Measurements from ENCODE around the gene PASK. TPM values are rescaled to one million over a fixed set of nuclear protein-coding genes. Genes with fewer than 3 reads are reported as not detected.
"Not testable (repeated sequence)": the region's sequence is repeated elsewhere in the genome, so short reads cannot be mapped to it uniquely, and the experiment has no call there.

The PASK gene
- total RNA-seq, 2 experiments from 2014 or later = 73.6 to 73.8 TPM

DNA sequence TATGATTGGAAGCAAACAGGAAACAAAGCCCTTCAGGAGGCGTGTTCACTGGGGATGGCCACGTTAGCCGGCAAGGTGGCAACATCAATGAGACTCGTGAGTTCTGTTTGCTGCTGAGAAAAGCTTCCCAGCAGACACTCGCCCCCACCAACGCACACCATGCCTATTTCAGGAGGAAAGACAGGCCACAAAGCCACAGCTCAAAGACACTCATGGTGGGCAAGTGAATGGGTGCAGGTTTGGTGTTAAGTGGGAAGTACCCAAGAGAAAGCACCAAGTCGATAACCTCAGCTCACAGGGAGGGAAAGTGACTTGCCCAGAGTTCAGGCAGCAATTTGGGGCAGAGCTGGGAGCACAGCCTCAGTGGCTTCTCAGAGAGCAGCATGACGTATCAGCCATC, 36.7 kb downstream of the PASK start:
- POLR2A ChIA-PET = interaction anchor here (0.9 to 2.9 kb wide), 3 partner anchors 11 to 37 kb away, joined by 5 to 13 read pairs (median 8); partner anchors contain the start of genes MTERF4, PASK and PPP1R7
- CTCF ChIA-PET = interaction anchor here (0.6 to 1.4 kb wide), 2 partner anchors 34 to 37 kb away, joined by 4 to 5 read pairs; partner anchors contain the start of genes PASK and PPP1R7

GRCh38 chr2:241112046-241112445, 37.2 kb downstream of the PASK start:
- CTCF ChIA-PET = interaction anchor here (1.4 kb wide), 1 partner anchor 34 kb away, joined by 5 read pairs; no protein-coding TSS in a partner anchor
- POLR2A ChIA-PET = interaction anchor here (0.6 to 2.9 kb wide), 4 partner anchors 10 to 51 kb away, joined by 5 to 13 read pairs (median 9); partner anchors contain the start of genes MTERF4, PASK and PPP1R7

GRCh38 chr2:241111440-241111805, 37.8 kb downstream of the PASK start:
- ChIA-PET CTCF (interaction anchor here (0.7 to 1.2 kb wide), 2 partner anchors 33 to 40 kb away, joined by 3 to 4 read pairs; no protein-coding TSS in a partner anchor), POLR2A (interaction anchor here (0.6 to 2.9 kb wide), 3 partner anchors 10 to 50 kb away, joined by 8 to 13 read pairs (median 10); partner anchors contain the start of genes MTERF4, PASK and PPP1R7)

GRCh38 chr2:241110607-241111439, 38.4 kb downstream of the PASK start:
- ChIA-PET POLR2A (interaction anchor here (0.8 to 2.9 kb wide), 3 partner anchors 9 to 45 kb away, joined by 3 to 13 read pairs (median 3); partner anchors contain the start of gene MTERF4), CTCF (interaction anchor here (0.7 to 1.2 kb wide), 2 partner anchors 33 to 40 kb away, joined by 3 to 4 read pairs; no protein-coding TSS in a partner anchor)

- CTCF ChIA-PET = interaction anchor here (1.0 to 1.2 kb wide), 2 partner anchors 40 to 41 kb away, joined by 4 to 5 read pairs; partner anchors contain the start of genes PASK and PPP1R7
Observed at GRCh38 chr2:241110089-241110606, 39.1 kb downstream of the PASK start.

DNA sequence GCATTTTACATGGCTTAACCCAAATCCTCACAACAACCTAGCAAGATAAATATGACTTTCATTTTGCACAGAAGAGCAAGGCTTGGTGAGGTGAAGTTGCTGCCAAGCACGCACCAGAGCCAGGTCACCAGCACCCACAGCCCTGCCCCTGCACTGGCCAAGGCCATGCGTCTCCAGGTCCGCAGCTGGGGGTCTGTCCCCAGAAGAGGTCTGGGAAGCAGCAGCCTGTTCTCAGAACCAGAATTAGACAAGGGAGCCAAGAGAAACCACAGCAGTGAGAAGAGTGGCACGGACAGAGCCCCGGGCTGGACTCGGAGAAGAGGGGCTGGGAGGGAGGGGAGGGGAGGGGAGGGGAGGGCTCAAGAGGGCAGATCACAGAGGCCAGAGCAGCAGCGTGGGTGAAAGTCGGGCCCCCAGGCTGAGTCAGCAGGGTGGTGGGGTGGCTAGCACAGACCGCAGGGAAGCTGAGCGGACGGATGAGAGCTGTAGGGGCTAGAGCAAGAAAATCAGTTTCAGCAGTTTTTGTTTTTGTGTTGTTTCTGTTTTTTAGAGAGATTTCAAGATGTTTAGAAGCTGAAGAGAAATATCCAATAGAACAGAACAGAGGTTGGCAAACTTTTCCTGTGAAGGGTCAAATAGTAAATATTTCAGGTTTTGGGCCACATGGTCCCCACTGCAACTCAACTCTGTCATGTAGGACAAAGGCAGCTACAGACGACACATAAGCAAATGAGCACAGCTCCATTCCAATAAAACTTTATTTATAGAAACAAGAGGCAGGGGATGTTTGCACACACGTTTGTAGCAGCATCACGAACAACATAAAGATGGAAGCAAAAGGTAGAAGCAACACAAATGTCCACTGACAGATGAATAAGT, 39.8 kb downstream of the PASK start:
- CTCF ChIA-PET = interaction anchor here (1.0 kb wide), 1 partner anchor 40 kb away, joined by 5 read pairs; the partner anchor contains the start of genes PASK and PPP1R7
- POLR2A ChIA-PET = interaction anchor here (0.7 to 1.0 kb wide), 2 partner anchors 14 to 46 kb away, joined by 3 to 9 read pairs; no protein-coding TSS in a partner anchor

More at GRCh38 chr2:241110089-241110606, 39.1 kb downstream of the PASK start:
- POLR2A ChIA-PET = interaction anchor here (0.7 to 2.9 kb wide), 4 partner anchors 9 to 45 kb away, joined by 3 to 13 read pairs (median 6); partner anchors contain the start of gene MTERF4

DNA sequence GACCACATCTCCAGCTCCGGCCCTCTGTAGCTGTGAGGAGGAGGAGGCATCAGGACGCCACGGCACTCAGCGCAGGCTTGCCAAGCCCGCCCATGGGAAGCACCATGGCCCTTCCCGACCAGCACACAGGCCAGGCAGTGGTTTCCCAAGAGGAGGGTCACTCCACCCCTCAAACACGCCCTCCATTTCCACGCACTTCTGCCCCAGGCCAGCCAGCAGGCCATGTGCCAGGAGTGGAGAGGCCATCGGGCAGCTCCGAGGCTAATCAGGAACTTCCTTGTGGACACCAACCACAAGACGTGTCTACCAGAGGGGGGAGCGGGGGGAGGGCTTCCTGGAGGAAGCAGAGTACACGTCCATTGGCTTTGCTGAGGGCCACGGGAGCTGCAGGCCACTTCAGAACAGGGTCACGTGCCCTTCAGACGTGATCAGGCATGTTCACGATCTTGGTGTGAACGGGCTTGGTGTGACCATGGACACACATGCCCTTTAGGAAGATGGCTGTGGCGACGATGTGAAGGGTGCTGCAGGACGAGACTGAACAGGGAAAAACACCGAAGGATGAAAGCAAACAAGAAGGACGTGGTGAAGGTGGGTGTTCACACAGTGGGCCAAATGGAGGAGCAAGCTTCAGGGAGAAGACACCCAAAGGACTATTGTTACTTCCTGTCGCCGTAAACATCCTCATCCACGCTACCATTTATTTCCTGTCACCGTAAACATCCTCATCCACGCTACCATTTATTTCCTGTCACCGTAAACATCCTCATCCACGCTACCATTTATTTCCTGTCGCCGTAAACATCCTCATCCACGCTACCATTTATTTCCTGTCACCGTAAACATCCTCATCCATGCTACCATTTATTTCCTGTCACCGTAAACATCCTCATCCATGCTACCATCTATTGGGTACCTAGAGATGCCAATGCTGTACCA, 40.7 kb downstream of the PASK start:
- ChIA-PET POLR2A (interaction anchor here (0.7 to 1.0 kb wide), 2 partner anchors 43 to 593 kb away, joined by 3 read pairs; no protein-coding TSS in a partner anchor), CTCF (interaction anchor here (0.9 to 1.0 kb wide), 2 partner anchors 21 to 41 kb away, joined by 3 to 5 read pairs; partner anchors contain the start of genes PASK and PPP1R7)

DNA sequence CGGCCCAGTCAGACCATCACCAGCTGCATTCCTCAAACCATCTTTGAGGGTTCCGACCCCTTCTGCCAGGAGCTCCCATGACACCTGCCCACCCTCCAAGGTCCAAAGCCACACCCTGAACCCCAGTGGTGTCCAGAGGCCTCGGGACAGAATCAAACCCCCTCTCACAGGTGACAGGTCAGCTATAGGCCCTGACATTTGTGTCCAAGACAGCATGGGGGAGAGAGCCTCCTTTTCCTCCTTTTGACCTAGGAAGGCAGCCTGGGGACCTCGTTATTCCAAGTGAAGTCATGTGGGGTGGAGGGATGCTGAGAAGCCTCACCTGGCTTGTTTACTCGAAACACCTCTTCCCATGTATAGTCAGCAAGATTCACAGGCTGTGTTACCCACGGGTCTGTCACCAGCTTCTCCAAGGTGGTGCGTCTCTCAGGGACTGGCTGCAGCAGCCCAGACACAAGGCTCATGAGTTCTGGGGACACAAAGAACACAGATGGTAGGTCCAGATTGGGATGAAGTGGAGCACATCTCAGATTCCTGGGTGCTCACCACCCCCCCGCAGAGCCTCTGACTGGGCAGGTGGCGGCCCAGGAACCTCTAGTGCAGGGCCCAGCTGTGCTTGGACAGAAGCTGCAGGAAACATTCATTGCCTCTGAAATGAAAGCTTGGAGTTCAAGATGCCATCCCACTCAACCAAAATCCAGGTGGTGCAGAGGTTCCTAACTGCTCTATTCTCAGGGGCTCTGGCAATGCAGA, 42.1 kb downstream of the PASK start:
- POLR2A ChIA-PET = interaction anchor here (1.0 kb wide), 1 partner anchor 44 kb away, joined by 3 read pairs; no protein-coding TSS in a partner anchor
- CTCF ChIA-PET = interaction anchor here (0.6 to 1.0 kb wide), 2 partner anchors 29 to 183 kb away, joined by 3 to 4 read pairs; no protein-coding TSS in a partner anchor

DNA sequence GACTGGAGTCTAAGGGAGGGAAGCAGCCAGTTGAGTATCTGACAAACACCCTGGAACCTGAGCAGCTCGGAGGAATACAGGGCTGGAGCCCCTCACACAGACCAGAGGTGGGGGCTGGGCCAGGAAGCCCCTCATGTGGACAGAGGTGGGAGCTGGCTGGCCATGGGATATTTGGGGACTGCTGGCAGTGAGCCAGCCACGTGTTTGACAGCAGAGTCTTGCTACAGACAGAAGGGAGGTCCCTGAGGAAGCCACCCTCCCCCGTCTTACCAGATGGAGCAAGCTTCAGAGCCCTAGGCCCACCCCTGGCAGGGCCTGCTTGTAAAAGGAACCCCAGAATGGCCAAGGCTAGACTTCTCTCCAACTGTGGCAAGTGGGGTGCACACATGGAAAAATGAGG, 43.6 kb downstream of the PASK start:
- ChIA-PET CTCF (no interaction called here), POLR2A (no interaction called here)

DNA sequence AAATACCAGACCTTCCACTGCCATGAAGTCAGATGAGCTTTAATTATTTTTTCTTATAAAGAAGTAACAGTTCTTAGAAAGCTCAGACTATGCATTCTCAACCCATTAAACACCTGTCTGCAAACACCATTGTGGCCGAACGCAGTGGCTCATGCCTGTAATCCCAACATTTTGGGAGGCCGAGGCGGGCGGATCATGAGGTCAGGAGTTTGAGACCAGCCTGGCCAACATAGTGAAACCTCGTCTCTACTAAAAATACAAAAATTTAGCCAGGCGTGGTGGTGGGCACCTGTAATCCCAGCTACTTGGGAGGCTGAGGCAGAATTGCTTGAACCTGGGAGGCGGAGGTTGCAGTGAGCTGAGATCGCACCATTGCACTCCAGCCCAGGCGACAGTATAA, 44.7 kb downstream of the PASK start:
- POLR2A ChIA-PET = not testable (repeated sequence)
- CTCF ChIA-PET = interaction anchor here (0.7 kb wide), 2 partner anchors 9 to 27 kb away, joined by 3 read pairs; no protein-coding TSS in a partner anchor

- CTCF ChIA-PET = interaction anchor here (0.7 kb wide), 1 partner anchor 201 kb away, joined by 4 read pairs; no protein-coding TSS in a partner anchor
- POLR2A ChIA-PET = no interaction called here
Observed at GRCh38 chr2:241103176-241103595, 46.1 kb downstream of the PASK start.

GRCh38 chr2:241102239-241102803, 47.0 kb downstream of the PASK start, which contains the start of gene MTERF4:
Gene MTERF4 (minus strand): TSS chr2:241102287. CDS start chr2:241102273, 14 bp downstream.
- ChIA-PET CTCF (no interaction called here), POLR2A (interaction anchor here (1.1 to 2.2 kb wide), 5 partner anchors 9 to 516 kb away, joined by 3 to 13 read pairs (median 5); partner anchors contain the start of genes CAPN10 and PASK)

DNA sequence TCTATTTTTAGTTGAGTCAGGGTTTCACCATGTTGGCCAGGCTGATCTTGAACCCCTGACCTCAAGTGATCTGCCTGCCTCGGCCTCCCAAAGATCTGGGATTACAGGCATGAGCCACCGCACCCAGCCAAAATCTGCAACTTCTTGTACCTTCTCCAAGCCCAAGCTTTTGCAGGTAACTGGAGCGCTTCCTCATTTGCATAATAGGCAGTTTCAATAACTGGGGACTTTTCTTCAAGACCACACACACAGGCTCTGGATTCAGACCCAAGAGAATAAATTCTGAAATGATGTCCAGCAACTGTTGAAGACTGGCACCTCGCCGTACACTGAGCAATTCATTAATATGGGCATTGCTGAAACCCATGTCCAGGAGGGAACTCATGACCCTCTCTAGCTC, 50.0 kb downstream of the PASK start:
- ChIA-PET POLR2A (no interaction called here), CTCF (interaction anchor here (1.5 kb wide), 1 partner anchor 50 kb away, joined by 4 read pairs; the partner anchor contains the start of gene PASK)

DNA sequence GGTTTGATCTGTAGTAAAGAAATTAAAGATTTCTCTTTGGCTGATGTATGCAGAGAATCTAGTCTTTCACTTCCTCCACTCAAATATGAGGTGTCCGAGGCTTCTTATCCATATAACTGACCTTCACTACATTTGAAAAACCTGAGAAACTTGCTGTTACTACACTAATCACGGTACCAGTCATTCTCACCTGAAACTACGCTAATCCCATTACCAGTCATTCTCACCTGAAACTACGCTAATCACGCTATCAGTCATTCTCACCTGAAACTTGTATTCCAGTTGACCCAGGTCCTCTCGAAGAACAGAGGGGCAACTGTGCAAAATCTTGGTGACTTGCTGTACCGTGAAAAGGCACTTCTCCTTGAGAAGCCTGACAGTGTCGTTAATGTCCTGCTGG, 52.3 kb downstream of the PASK start:
- CTCF ChIA-PET = interaction anchor here (0.6 kb wide), 1 partner anchor 19 kb away, joined by 3 read pairs; no protein-coding TSS in a partner anchor

DNA sequence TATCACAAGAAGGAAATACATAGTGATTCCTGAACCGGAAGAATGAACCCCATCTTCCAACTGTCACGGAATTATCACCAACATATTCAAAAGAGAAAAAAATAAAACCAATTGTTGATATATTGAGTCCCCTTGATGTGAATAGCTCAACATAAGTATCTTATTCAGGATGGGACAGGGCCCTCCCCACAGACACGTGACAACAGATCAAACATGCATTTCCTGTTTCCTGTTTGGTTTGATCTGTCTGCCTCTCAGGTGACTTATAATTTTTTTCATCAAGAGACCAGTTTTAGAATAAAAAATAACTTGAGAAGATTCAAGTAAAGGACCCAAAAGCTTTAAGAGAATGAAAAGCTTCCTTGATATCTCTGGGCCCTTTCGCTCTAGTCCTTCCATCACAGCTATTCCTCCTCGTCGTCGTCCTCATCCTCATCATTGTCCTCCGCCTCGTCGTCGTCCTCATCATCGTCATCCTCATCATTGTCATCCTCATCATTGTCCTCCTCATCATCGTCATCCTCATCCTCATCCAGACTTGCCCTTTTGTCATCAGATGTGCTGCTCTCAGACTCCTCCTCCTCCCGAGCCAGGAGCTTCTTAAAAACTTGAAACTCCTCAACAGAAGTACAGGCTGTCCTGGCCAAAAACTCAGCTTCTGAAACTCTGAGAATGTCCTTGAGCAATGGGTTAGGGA, 53.5 kb downstream of the PASK start:
- POLR2A ChIA-PET = interaction anchor here (0.6 kb wide), 1 partner anchor 72 kb away, joined by 7 read pairs; no protein-coding TSS in a partner anchor
- CTCF ChIA-PET = interaction anchor here (1.1 to 1.8 kb wide), 2 partner anchors 19 to 55 kb away, joined by 3 to 10 read pairs; partner anchors contain the start of gene PPP1R7

More for the DNA sequence above, 52.3 kb downstream of the PASK start:
- POLR2A ChIA-PET = no interaction called here

All from activated CD8-positive, alpha-beta memory T cell treated with anti-CD3 and anti-CD28 coated beads for 36 hours (primary cell).